Heart right ventricle (tissue), 16 donors: ENCODE measurements around the gene IGF2R. TPM values are rescaled to one million over a fixed set of nuclear protein-coding genes. Genes with fewer than 3 reads are reported as not detected.

ENCODE experiments used
- ATAC-seq, 8 donors: fragments of 200-7000 bp; cut with Tn5 transposase; one replicate each; pipeline ENCODE4 v1.9.1; 2020; ENCODE audit warnings: mild to moderate bottlenecking in 8 of 8, moderate library complexity in 8 of 8, moderate number of reproducible peaks in 1 of 8
- DNase-seq, 2 donors: peaks; one replicate each; pipeline ENCODE4 v3.0.0-alpha.2; 2020
- H3K27ac ChIP-seq, 10 donors: fragments of 200-600 bp; sonication (generic) in 2 of 10; one replicate each; pipeline versions ENCODE4 v1.5.0 to v1.8.0; 2020 to 2022; ENCODE audit warnings: mild to moderate bottlenecking in 3 of 10
- H3K27me3 ChIP-seq, 7 donors: fragments of 200-600 bp; one replicate each; pipeline ENCODE4 v1.8.0; 2021 to 2022; ENCODE audit warnings: mild to moderate bottlenecking in 2 of 7
- H3K36me3 ChIP-seq, 9 donors: fragments of 200-600 bp; sonication (generic) in 1 of 9; one replicate each; pipeline versions ENCODE4 v1.5.0 to v1.8.0; 2020 to 2022; ENCODE audit warnings: mild to moderate bottlenecking in 2 of 9
- H3K4me1 ChIP-seq, 9 donors: fragments of 200-600 bp; sonication (generic) in 1 of 9; one replicate each; pipeline versions ENCODE4 v1.5.0 to v1.8.0; 2020 to 2022; ENCODE audit warnings: mild to moderate bottlenecking in 4 of 9
- H3K4me3 ChIP-seq, 10 donors: fragments of 200-600 bp; sonication (generic) in 2 of 10; one replicate each; pipeline versions ENCODE4 v1.5.0 to v1.8.0; 2020 to 2022; ENCODE audit warnings: mild to moderate bottlenecking in 7 of 10, moderate library complexity in 2 of 10
- H3K9me3 ChIP-seq, 11 donors: fragments of 200-600 bp in 10 of 11; sonication (generic) in 2 of 11; one replicate each; pipeline versions ENCODE4 v1.5.0 to v1.8.0; 2013 to 2022; ENCODE audit warnings: mild to moderate bottlenecking in 2 of 11, control low read depth in 1 of 11, moderate library complexity in 1 of 11
- CTCF ChIP-seq, 9 donors: fragments of 200-600 bp; sonication (generic) in 2 of 9; IDR thresholded peaks; one replicate each; pipeline versions ENCODE4 v1.5.0 to v1.8.0; 2021 to 2022; ENCODE audit warnings: antibody characterized with exemption in 9 of 9, mild to moderate bottlenecking in 5 of 9, moderate library complexity in 1 of 9
- WGBS, 2 donors: extraction: QIAGEN DNeasy Blood & Tissue Kit; methylation state at CpG; one replicate each; pipeline ENCODE4 v1.1.7; 2013; ENCODE audit warnings: inconsistent platforms in 1 of 2; 5-methylcytosine and 5-hydroxymethylcytosine counted together
- intact Hi-C, 10 donors: fragments of 100-400 bp; cut with DNase I; formaldehyde crosslinking; loops; one replicate each; pipeline versions ENCODE4 v1.11.1 to v1.14.2; 2022
- polyA plus RNA-seq, 2 donors: library from polyadenylated mRNA; stranded (reverse); fragments of 200-250 nt; gene quantifications; one replicate each; pipeline ENCODE4 v1.2.3, GENCODE V29; 2013
- total RNA-seq, 10 donors: library from RNA; stranded (reverse); fragmentation: NEBNext Ultra II Directional in 3 of 10; extraction: Animal tissue kit (Norgen Biotek cat#: 25700) in 3 of 10; gene quantifications; one replicate each; pipeline versions ENCODE4 v1.2.1 to v1.2.4, GENCODE V29; 2021 to 2023
- donor health status: Arrhythmogenic right ventricular cardiomyopathy.
- donor health status: ischemic (EF 13 %, LVEDD 7.1; RV severe dilation, severe dysfunction).
- donor health status: healthy with polysubstance abuse.
- donor health status: DM: no; HTN: yes; CAD: no.
- donor health status: DM: no; HTN: no; CAD: no.
- donor health status: ischemic (EF 25% LVEDD 6.9; RV normal size, moderate dysfunction).
- donor health status: ischemic (EF 25% LVEDD 5.7; RV mildly dilated, moderate dysfunction).
- donor health status: healthy.
- donor health status: DM: yes; HTN: yes; CAD: no.
- donor health status: Ischemic cardiomyopathy.
- donor health status: ischemic (EF 35%, LVEDD 5.7; RV mildly dilated, moderate dysfunction).
- donor health status: nonischemic (EF 11% LVEDD 7.7; RV severe dilation, severe dysfunction).
- donor health status: DM: yes; HTN: yes; CAD: no.
- donor health status: PGD.
- donor health status: ischemic (EF 29% LVEDD 5.4; RV normal size, mild dysfunction).
- donor health status: nonischemic (EF 23%, LVEDD 6.1; RV moderate dilation, normal function).

IGF2R gene
- total and polyA plus RNA-seq, 12 donors, result 13.7 to 95.6 (median 70.2) TPM

GRCh38 chr6:160134779-160135547 lies 166.1 kb downstream of the IGF2R start:
- H3K4me1 ChIP-seq, result peaks cover 0 to 8% (median 4%) of the 10 kb centered on the region in 9 donors
- TF ChIP-seq CTCF (IDR thresholded peaks at IDR 0.05), result no peak
- DNase-seq (no peak), ATAC-seq (no peak)
- H3K27me3 ChIP-seq, result peaks cover 0 to 14% (median 0%) of the 10 kb centered on the region in 7 donors
- no peaks in the 10 kb centered on the region for H3K36me3 ChIP-seq
- 92 to 95% methylated on average over 6 of the region's 6 CpGs for WGBS, 2 donors
- H3K4me3 ChIP-seq, result no peak overlapping the region
- H3K27ac ChIP-seq, result no peak overlapping the region
- H3K9me3 ChIP-seq, result no peaks in the 10 kb centered on the region
- intact Hi-C loops, result loop anchor here in 4 of 10 donors (5.0 to 10.0 kb wide), 3 partner anchors 320 to 400 kb away; no protein-coding TSS in a partner anchor

DNA sequence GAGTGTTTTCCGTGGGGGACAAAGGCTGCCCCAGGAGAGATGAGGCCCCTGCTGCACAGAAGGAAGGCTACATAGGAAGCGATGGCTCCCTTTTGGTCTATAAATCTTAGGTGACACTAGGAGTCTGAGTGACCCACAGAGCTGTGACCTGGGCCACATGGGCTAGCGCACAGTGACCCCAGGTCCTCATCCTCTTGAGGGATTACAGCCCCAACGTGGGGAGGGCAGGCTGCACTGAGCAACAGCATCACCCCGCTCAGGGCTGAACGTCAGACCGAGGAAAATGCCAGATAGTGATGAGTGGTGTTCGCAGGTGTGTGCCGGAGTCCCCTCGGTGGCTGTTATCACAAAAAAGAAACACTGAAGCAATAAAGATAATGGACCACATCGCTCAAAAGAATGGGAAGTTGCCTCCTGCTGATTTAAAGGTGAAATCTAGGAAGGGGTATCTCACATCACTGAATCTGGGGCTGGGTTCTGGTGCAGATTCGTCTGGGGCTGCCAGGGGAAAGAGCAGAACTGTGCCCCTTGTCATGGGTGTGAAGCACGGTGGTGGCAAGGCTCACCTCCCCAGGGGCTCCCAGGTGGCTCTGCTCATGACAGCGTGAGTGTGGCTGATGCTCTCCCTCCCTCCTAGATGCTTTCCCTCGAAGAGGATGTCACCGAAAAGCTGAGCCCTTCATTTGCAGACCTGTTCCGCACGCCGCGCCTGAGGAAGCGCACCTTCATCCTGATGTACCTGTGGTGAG lies 167.2 kb downstream of the IGF2R start:
- no peaks in the 10 kb centered on the region for H3K36me3 ChIP-seq
- 74% methylated on average over 21 of the region's 21 CpGs for WGBS, 2 donors
- H3K4me1 ChIP-seq, result peaks cover 0 to 8% (median 4%) of the 10 kb centered on the region in 9 donors
- no peaks in the 10 kb centered on the region for H3K9me3 ChIP-seq
- no peak for ATAC-seq
- H3K4me3 ChIP-seq, result no peak overlapping the region
- H3K27me3 ChIP-seq, result peaks cover 0 to 10% (median 0%) of the 10 kb centered on the region in 7 donors
- intact Hi-C loops, result loop anchor here in 4 of 10 donors (2.0 to 10.0 kb wide), 4 partner anchors 319 to 399 kb away; no protein-coding TSS in a partner anchor
- DNase-seq, result no peak
- no peak overlapping the region for H3K27ac ChIP-seq
- no peak for TF ChIP-seq CTCF (IDR thresholded peaks at IDR 0.05)

DNA sequence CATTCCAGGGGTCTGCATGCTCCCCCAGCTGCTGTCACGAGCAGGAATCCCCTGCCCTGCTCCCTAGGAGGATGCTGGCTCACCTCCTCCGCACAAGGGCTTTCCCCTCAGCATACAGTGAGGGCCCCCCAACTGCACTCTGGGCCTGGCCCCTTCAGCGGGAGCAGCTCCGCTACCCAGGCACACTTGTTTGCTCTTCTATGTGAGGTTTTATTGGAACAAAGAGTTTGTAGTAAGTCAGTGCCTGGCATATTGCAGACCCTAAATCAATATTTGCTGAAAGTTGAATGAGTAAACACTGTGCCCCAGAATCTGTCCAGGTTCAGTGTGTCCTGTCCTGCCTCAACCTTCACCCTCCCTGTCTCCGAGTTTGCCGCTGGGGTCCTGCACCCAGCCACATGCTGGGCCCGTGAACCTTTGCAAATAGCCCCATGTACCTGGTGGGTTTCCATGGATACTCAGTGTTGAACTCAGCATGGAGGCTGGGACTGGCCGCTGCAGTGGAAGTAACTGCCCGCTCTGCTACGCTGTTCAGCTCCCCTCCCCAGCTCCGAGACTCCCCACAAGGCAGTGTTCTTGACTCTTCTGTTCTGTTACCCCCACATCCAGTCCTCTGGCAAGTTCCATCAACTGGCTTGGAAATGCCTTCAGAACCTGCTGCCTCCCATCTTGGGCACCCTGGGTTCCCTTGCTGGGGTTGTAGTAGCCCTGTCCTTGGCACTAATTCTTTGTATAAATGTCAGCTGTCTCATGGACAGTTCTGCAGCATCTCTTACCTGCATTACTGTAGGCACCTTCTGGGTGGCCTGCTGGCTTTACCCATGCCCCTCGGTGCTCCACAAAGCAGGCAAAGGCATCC lies 168.5 kb downstream of the IGF2R start:
- TF ChIP-seq CTCF (IDR thresholded peaks at IDR 0.05), result no peak
- Histone ChIP-seq H3K4me1 (peaks cover 0 to 8% (median 4%) of the 10 kb centered on the region in 9 donors), H3K4me3 (no peak overlapping the region), H3K36me3 (no peaks in the 10 kb centered on the region), H3K27ac (no peak overlapping the region), H3K27me3 (peaks cover 0 to 10% (median 0%) of the 10 kb centered on the region in 7 donors), H3K9me3 (no peaks in the 10 kb centered on the region)
- DNase-seq (no peak), ATAC-seq (no peak)
- intact Hi-C loops, result loop anchor here in 4 of 10 donors (2.0 to 10.0 kb wide), 4 partner anchors 317 to 397 kb away; no protein-coding TSS in a partner anchor
- 75 to 82% methylated on average over 12 of the region's 12 CpGs for WGBS, 2 donors
